ENCODE measurements around the gene PEBP1. TPM values are rescaled to one million over a fixed set of nuclear protein-coding genes. Genes with fewer than 3 reads are reported as not detected.

The PEBP1 gene
- total RNA-seq, 1 donor from 2014 or later: 216 TPM

GRCh38 chr12:118107011-118107410 lies 28.9 kb upstream of the PEBP1 start:
- H3K27me3 Mint-ChIP-seq: no peaks in the 10 kb centered on the region
- TF ChIP-seq CTCF (IDR thresholded peaks at IDR 0.05; ENCODE audit: unreplicated experiment): no peak
- no peak for DNase-seq (ENCODE audit: low spot score, unreplicated experiment)
- H3K9me3 Mint-ChIP-seq (ENCODE audit: low read depth): no peaks in the 10 kb centered on the region
- peaks cover 12% of the 10 kb centered on the region for H3K4me1 Mint-ChIP-seq (ENCODE audit: low read depth)
- no peak overlapping the region for H3K4me3 Mint-ChIP-seq (ENCODE audit: low read depth)
- H3K27ac Mint-ChIP-seq: peak overlapping the region; percentile 78
- no peaks in the 10 kb centered on the region for H3K36me3 Mint-ChIP-seq (ENCODE audit: insufficient read depth)

- Mint-ChIP-seq H3K9me3 (ENCODE audit: low read depth) (no peaks in the 10 kb centered on the region), H3K27ac (no peak overlapping the region), H3K36me3 (ENCODE audit: insufficient read depth) (no peaks in the 10 kb centered on the region), H3K4me3 (ENCODE audit: low read depth) (no peak overlapping the region), H3K27me3 (no peaks in the 10 kb centered on the region), H3K4me1 (ENCODE audit: low read depth) (peaks cover 12% of the 10 kb centered on the region)
- TF ChIP-seq CTCF (IDR thresholded peaks at IDR 0.05; ENCODE audit: unreplicated experiment): no peak
- no peak for DNase-seq (ENCODE audit: low spot score, unreplicated experiment)
These were observed 28.2 kb upstream of the PEBP1 start for GRCh38 chr12:118107694-118108093.

- Mint-ChIP-seq H3K27ac (no peak overlapping the region), H3K9me3 (ENCODE audit: low read depth) (no peaks in the 10 kb centered on the region), H3K36me3 (ENCODE audit: insufficient read depth) (no peaks in the 10 kb centered on the region), H3K4me1 (ENCODE audit: low read depth) (peaks cover 8% of the 10 kb centered on the region), H3K4me3 (ENCODE audit: low read depth) (no peak overlapping the region), H3K27me3 (no peaks in the 10 kb centered on the region)
- no peak for DNase-seq (ENCODE audit: low spot score, unreplicated experiment)
- no peak for TF ChIP-seq CTCF (IDR thresholded peaks at IDR 0.05; ENCODE audit: unreplicated experiment)
These were observed 26.8 kb upstream of the PEBP1 start for GRCh38 chr12:118109088-118109487.

GRCh38 chr12:118119449-118119879 lies 16.5 kb upstream of the PEBP1 start:
- Mint-ChIP-seq H3K36me3 (ENCODE audit: insufficient read depth) (peaks cover 7% of the 10 kb centered on the region), H3K27ac (no peak overlapping the region), H3K4me1 (ENCODE audit: low read depth) (peaks cover 16% of the 10 kb centered on the region), H3K27me3 (no peaks in the 10 kb centered on the region), H3K9me3 (ENCODE audit: low read depth) (peaks cover 5% of the 10 kb centered on the region), H3K4me3 (ENCODE audit: low read depth) (no peak overlapping the region)
- DNase-seq (ENCODE audit: low spot score, unreplicated experiment): no peak
- TF ChIP-seq CTCF (IDR thresholded peaks at IDR 0.05; ENCODE audit: unreplicated experiment): no peak

- TF ChIP-seq CTCF (IDR thresholded peaks at IDR 0.05; ENCODE audit: unreplicated experiment): peak; percentile 75
- H3K36me3 Mint-ChIP-seq (ENCODE audit: insufficient read depth): peaks cover 6% of the 10 kb centered on the region
- peaks cover 21% of the 10 kb centered on the region for H3K4me1 Mint-ChIP-seq (ENCODE audit: low read depth)
- H3K27ac Mint-ChIP-seq: peak overlapping the region; percentile 14
- no peak overlapping the region for H3K4me3 Mint-ChIP-seq (ENCODE audit: low read depth)
- DNase-seq (ENCODE audit: low spot score, unreplicated experiment): peak; percentile 45
- no peaks in the 10 kb centered on the region for H3K27me3 Mint-ChIP-seq
- no peaks in the 10 kb centered on the region for H3K9me3 Mint-ChIP-seq (ENCODE audit: low read depth)
These were observed 15.2 kb upstream of the PEBP1 start for GRCh38 chr12:118120579-118121363.

All from progenitor cell of endocrine pancreas (in vitro differentiated cells).